HepG2 (cell line): ENCODE results near the gene IPO8. TPM values are rescaled to one million over a fixed set of nuclear protein-coding genes. Genes with fewer than 3 reads are reported as not detected.
A peak's percentile ranks its signal among the peaks of the same experiment; 100 is the strongest.

Source experiments
- ARID2 ChIP-seq: sonication (generic); formaldehyde crosslinking; IDR thresholded peaks from 2 replicates; pipeline ENCODE4 v1.8.1; 2022; ENCODE audit warnings: mild to moderate bottlenecking, missing genetic modification reagents, borderline replicate concordance
- ATRX ChIP-seq: sonication (generic); formaldehyde crosslinking; IDR thresholded peaks from 2 replicates; pipeline ENCODE4 v1.4.0; 2020; ENCODE audit warnings: missing genetic modification reagents, borderline replicate concordance
- CREM ChIP-seq, 2 experiments: sonication (generic) in 1 of 2; formaldehyde crosslinking in 1 of 2; IDR thresholded peaks; 2 replicates each; pipeline versions ENCODE4 v1.4.0 to v1.6.1; 2016 to 2020; ENCODE audit warnings: antibody characterized with exemption in 1 of 2, mild to moderate bottlenecking in 1 of 2, missing genetic modification reagents in 1 of 2
- SP5 ChIP-seq: IDR thresholded peaks from 2 replicates; pipeline ENCODE4 v1.6.1; 2016; ENCODE audit warnings: low read depth, borderline replicate concordance
- TRIM24 ChIP-seq: sonication (generic); formaldehyde crosslinking; IDR thresholded peaks from 2 replicates; pipeline ENCODE4 v1.8.0; 2022; ENCODE audit warnings: mild to moderate bottlenecking, missing genetic modification reagents
- ZNF136 ChIP-seq: sonication (generic); formaldehyde crosslinking; IDR thresholded peaks from 2 replicates; pipeline ENCODE4 v1.8.1; 2022; ENCODE audit warnings: low read depth, mild to moderate bottlenecking, moderate library complexity, missing genetic modification reagents
- ZNF768 ChIP-seq: sonication (generic); formaldehyde crosslinking; IDR thresholded peaks from 2 replicates; pipeline ENCODE4 v1.4.0; 2020; ENCODE audit warnings: missing genetic modification reagents
- polyA plus RNA-seq, 8 experiments: library from polyadenylated mRNA; depleted of rRNA in 3 of 8; stranded (reverse) in 7 of 8; unstranded in 1 of 8; fragments of >200 nt; fragmentation: Illumina TruSeq in 4 of 8; extraction: Trizol in 4 of 8; gene quantifications; 2 replicates each; pipeline versions ENCODE4 v1.2.1 to v1.2.3, GENCODE V29; 2011 to 2016; ENCODE audit warnings: low read depth in 4 of 8, missing spikeins in 1 of 8, mixed read lengths in 1 of 8; ENCODE audit not compliant: insufficient read depth in 1 of 8
- total RNA-seq, 5 experiments: library from RNA; depleted of rRNA; stranded (reverse); fragments of >200 nt; fragmentation: Illumina TruSeq; extraction: Trizol; gene quantifications; 2 replicates each; pipeline ENCODE4 v1.2.3, GENCODE V29; 2016; ENCODE audit warnings: low read depth in 1 of 5
- TF ChIP-seq, protein P1 (sequence below): sonication (generic); formaldehyde crosslinking; IDR thresholded peaks from 2 replicates; pipeline ENCODE4 v1.5.0; 2020; ENCODE audit warnings: mild to moderate bottlenecking, missing genetic modification reagents, borderline replicate concordance
- TF ChIP-seq, protein P2 (sequence below): sonication (generic); formaldehyde crosslinking; conservative IDR thresholded peaks from 2 replicates; pipeline ENCODE4 v1.4.0; 2020; ENCODE audit warnings: missing genetic modification reagents
- TF ChIP-seq, protein P3 (sequence below): sonication (generic); formaldehyde crosslinking; IDR thresholded peaks from 2 replicates; pipeline ENCODE4 v1.4.0; 2020; ENCODE audit warnings: mild to moderate bottlenecking, missing genetic modification reagents
- TF ChIP-seq, protein P4 (sequence below): sonication (generic); formaldehyde crosslinking; IDR thresholded peaks from 2 replicates; pipeline ENCODE4 v1.4.0; 2020; ENCODE audit warnings: mild to moderate bottlenecking, missing genetic modification reagents, borderline replicate concordance
- TF ChIP-seq, protein P5 (sequence below): sonication (generic); formaldehyde crosslinking; IDR thresholded peaks from 2 replicates; pipeline ENCODE4 v1.5.0; 2020; ENCODE audit warnings: missing genetic modification reagents

The IPO8 gene
- total and polyA plus RNA-seq, 2 of the 13 experiments (the other 11 are each of a cell fraction or from before 2014, with no cell fraction given): 6.3 to 21.8 TPM

DNA sequence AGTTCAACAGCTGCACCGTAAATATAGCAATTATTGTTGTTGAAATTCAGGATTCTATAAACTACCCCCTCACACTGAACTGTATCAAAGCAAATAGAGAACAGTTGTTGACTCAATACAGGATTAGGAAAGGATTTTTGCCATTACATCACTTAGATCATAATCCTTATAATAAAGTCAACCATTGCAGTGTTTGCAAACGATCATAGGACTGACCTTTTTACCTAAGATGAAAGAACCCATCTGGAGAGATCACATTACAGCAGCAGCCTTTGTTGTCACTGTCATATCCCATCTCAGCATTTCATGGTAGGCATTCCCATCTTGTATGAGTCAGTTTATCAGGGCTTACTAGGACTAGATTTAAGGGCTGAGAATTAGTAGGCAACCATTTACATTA lies 96.1 kb downstream of the IPO8 start (continued):
- TF ChIP-seq, protein P1, sequence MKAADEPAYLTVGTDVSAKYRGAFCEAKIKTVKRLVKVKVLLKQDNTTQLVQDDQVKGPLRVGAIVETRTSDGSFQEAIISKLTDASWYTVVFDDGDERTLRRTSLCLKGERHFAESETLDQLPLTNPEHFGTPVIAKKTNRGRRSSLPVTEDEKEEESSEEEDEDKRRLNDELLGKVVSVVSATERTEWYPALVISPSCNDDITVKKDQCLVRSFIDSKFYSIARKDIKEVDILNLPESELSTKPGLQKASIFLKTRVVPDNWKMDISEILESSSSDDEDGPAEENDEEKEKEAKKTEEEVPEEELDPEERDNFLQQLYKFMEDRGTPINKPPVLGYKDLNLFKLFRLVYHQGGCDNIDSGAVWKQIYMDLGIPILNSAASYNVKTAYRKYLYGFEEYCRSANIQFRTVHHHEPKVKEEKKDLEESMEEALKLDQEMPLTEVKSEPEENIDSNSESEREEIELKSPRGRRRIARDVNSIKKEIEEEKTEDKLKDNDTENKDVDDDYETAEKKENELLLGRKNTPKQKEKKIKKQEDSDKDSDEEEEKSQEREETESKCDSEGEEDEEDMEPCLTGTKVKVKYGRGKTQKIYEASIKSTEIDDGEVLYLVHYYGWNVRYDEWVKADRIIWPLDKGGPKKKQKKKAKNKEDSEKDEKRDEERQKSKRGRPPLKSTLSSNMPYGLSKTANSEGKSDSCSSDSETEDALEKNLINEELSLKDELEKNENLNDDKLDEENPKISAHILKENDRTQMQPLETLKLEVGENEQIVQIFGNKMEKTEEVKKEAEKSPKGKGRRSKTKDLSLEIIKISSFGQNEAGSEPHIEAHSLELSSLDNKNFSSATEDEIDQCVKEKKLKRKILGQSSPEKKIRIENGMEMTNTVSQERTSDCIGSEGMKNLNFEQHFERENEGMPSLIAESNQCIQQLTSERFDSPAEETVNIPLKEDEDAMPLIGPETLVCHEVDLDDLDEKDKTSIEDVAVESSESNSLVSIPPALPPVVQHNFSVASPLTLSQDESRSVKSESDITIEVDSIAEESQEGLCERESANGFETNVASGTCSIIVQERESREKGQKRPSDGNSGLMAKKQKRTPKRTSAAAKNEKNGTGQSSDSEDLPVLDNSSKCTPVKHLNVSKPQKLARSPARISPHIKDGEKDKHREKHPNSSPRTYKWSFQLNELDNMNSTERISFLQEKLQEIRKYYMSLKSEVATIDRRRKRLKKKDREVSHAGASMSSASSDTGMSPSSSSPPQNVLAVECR (CRISPR knock-in tag): no peak; the same call in 1 of the 2 replicates
- TF ChIP-seq, protein P2, sequence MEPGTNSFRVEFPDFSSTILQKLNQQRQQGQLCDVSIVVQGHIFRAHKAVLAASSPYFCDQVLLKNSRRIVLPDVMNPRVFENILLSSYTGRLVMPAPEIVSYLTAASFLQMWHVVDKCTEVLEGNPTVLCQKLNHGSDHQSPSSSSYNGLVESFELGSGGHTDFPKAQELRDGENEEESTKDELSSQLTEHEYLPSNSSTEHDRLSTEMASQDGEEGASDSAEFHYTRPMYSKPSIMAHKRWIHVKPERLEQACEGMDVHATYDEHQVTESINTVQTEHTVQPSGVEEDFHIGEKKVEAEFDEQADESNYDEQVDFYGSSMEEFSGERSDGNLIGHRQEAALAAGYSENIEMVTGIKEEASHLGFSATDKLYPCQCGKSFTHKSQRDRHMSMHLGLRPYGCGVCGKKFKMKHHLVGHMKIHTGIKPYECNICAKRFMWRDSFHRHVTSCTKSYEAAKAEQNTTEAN (CRISPR knock-in tag): no peak
- TF ChIP-seq ATRX (CRISPR knock-in tag) (no peak), CREM (IDR thresholded peaks at IDR 0.05) (peak; percentile 92), CREM (CRISPR knock-in tag; IDR thresholded peaks at IDR 0.05) (no peak), ZNF768 (CRISPR knock-in tag) (no peak), TRIM24 (CRISPR knock-in tag) (peak; percentile 66; the same call in 1 of the 2 replicates), ARID2 (no peak), ZNF136 (CRISPR knock-in tag) (no peak), SP5 (peak; percentile 58)
- TF ChIP-seq, protein P3, sequence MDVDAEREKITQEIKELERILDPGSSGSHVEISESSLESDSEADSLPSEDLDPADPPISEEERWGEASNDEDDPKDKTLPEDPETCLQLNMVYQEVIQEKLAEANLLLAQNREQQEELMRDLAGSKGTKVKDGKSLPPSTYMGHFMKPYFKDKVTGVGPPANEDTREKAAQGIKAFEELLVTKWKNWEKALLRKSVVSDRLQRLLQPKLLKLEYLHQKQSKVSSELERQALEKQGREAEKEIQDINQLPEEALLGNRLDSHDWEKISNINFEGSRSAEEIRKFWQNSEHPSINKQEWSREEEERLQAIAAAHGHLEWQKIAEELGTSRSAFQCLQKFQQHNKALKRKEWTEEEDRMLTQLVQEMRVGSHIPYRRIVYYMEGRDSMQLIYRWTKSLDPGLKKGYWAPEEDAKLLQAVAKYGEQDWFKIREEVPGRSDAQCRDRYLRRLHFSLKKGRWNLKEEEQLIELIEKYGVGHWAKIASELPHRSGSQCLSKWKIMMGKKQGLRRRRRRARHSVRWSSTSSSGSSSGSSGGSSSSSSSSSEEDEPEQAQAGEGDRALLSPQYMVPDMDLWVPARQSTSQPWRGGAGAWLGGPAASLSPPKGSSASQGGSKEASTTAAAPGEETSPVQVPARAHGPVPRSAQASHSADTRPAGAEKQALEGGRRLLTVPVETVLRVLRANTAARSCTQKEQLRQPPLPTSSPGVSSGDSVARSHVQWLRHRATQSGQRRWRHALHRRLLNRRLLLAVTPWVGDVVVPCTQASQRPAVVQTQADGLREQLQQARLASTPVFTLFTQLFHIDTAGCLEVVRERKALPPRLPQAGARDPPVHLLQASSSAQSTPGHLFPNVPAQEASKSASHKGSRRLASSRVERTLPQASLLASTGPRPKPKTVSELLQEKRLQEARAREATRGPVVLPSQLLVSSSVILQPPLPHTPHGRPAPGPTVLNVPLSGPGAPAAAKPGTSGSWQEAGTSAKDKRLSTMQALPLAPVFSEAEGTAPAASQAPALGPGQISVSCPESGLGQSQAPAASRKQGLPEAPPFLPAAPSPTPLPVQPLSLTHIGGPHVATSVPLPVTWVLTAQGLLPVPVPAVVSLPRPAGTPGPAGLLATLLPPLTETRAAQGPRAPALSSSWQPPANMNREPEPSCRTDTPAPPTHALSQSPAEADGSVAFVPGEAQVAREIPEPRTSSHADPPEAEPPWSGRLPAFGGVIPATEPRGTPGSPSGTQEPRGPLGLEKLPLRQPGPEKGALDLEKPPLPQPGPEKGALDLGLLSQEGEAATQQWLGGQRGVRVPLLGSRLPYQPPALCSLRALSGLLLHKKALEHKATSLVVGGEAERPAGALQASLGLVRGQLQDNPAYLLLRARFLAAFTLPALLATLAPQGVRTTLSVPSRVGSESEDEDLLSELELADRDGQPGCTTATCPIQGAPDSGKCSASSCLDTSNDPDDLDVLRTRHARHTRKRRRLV: no peak
- TF ChIP-seq, protein P4, sequence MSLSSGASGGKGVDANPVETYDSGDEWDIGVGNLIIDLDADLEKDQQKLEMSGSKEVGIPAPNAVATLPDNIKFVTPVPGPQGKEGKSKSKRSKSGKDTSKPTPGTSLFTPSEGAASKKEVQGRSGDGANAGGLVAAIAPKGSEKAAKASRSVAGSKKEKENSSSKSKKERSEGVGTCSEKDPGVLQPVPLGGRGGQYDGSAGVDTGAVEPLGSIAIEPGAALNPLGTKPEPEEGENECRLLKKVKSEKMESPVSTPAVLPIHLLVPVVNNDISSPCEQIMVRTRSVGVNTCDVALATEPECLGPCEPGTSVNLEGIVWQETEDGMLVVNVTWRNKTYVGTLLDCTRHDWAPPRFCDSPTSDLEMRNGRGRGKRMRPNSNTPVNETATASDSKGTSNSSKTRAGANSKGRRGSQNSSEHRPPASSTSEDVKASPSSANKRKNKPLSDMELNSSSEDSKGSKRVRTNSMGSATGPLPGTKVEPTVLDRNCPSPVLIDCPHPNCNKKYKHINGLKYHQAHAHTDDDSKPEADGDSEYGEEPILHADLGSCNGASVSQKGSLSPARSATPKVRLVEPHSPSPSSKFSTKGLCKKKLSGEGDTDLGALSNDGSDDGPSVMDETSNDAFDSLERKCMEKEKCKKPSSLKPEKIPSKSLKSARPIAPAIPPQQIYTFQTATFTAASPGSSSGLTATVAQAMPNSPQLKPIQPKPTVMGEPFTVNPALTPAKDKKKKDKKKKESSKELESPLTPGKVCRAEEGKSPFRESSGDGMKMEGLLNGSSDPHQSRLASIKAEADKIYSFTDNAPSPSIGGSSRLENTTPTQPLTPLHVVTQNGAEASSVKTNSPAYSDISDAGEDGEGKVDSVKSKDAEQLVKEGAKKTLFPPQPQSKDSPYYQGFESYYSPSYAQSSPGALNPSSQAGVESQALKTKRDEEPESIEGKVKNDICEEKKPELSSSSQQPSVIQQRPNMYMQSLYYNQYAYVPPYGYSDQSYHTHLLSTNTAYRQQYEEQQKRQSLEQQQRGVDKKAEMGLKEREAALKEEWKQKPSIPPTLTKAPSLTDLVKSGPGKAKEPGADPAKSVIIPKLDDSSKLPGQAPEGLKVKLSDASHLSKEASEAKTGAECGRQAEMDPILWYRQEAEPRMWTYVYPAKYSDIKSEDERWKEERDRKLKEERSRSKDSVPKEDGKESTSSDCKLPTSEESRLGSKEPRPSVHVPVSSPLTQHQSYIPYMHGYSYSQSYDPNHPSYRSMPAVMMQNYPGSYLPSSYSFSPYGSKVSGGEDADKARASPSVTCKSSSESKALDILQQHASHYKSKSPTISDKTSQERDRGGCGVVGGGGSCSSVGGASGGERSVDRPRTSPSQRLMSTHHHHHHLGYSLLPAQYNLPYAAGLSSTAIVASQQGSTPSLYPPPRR: peak; percentile 98
- TF ChIP-seq, protein P5, sequence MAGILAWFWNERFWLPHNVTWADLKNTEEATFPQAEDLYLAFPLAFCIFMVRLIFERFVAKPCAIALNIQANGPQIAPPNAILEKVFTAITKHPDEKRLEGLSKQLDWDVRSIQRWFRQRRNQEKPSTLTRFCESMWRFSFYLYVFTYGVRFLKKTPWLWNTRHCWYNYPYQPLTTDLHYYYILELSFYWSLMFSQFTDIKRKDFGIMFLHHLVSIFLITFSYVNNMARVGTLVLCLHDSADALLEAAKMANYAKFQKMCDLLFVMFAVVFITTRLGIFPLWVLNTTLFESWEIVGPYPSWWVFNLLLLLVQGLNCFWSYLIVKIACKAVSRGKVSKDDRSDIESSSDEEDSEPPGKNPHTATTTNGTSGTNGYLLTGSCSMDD (CRISPR knock-in tag): no peak
